Neural progenitor cell (in vitro differentiated cells): ENCODE data around the gene ZCCHC8.
"Not testable (repeated sequence)": the region's sequence is repeated elsewhere in the genome, so short reads cannot be mapped to it uniquely, and the experiment has no call there.

Source experiments
- CTCF ChIP-seq: fragments of 200-600 bp; sonication (generic); IDR thresholded peaks from 2 replicates; pipeline ENCODE4 v1.5.1; 2017; ENCODE audit warnings: antibody characterized with exemption, mild to moderate bottlenecking
- EZH2 ChIP-seq: fragments of 200-600 bp; sonication (generic); IDR thresholded peaks from 2 replicates; pipeline ENCODE4 v1.6.1; 2017; ENCODE audit warnings: antibody characterized with exemption, mild to moderate bottlenecking, moderate library complexity

- TF ChIP-seq CTCF, EZH2: not testable (repeated sequence)
Observed at GRCh38 chr12:122486360-122486759, 14.4 kb downstream of the ZCCHC8 start.
